HEK293 (cell line): Measurements from ENCODE around the gene DUSP22.

ENCODE experiments used
- CTCF ChIA-PET: fragments of 350-600 bp; formaldehyde crosslinking; extraction: SDS; loops from one replicate; lab custom pipeline; 2021; ENCODE audit warnings: antibody characterized with exemption; lab: Yijun Ruan, JAX
- POLR2A ChIA-PET: fragments of 300-600 bp; formaldehyde crosslinking; extraction: SDS; loops from one replicate; lab custom pipeline; 2020; ENCODE audit warnings: antibody characterized with exemption, inconsistent platforms; lab: Yijun Ruan, JAX
- H3K27ac ChIP-seq: fragments of 200-500 bp; sonication (Bioruptor generic); 2 replicates; pipeline ENCODE4 v1.5.1; 2014; ENCODE audit warnings: low read depth, low read length, control low read depth, inconsistent platforms; ENCODE audit errors: extremely low read depth
- H3K36me3 ChIP-seq, 2 experiments: fragments of 200-500 bp in 1 of 2; sonication (Bioruptor generic) in 1 of 2; 1 replicate in 1 of 2; 2 replicates in 1 of 2; pipeline ENCODE4 v1.5.1; 2014 to 2017; ENCODE audit warnings: inconsistent platforms in 2 of 2, low read length in 2 of 2; ENCODE audit not compliant: control insufficient read depth in 2 of 2, insufficient read depth in 1 of 2
- H3K4me1 ChIP-seq: fragments of 200-500 bp; sonication (Bioruptor generic); 2 replicates; pipeline ENCODE4 v1.5.1; 2014; ENCODE audit warnings: mild to moderate bottlenecking, low read length, inconsistent platforms; ENCODE audit not compliant: control insufficient read depth, insufficient read depth
- H3K4me3 ChIP-seq: 2 replicates; pipeline ENCODE4 v1.5.1; 2011; ENCODE audit warnings: low read depth, mild to moderate bottlenecking, control low read depth, low read length, moderate library complexity
- H3K9me3 ChIP-seq: fragments of 200-500 bp; sonication (Bioruptor generic); 2 replicates; pipeline ENCODE4 v1.5.1; 2014; ENCODE audit warnings: low read depth, low read length, inconsistent platforms; ENCODE audit not compliant: control insufficient read depth, insufficient read depth
- BCL11B ChIP-seq: fragments of 450-650 bp; formaldehyde crosslinking; IDR thresholded peaks from 2 replicates; pipeline ENCODE4 v1.5.1; 2016; ENCODE audit warnings: low read depth, missing biosample characterization, missing genetic modification characterization
- KLF10 ChIP-seq: fragments of 450-650 bp; IDR thresholded peaks from 2 replicates; pipeline ENCODE4 v1.5.1; 2018; ENCODE audit warnings: missing biosample characterization, mild to moderate bottlenecking, missing genetic modification characterization
- KLF7 ChIP-seq: fragments of 450-650 bp; formaldehyde crosslinking; IDR thresholded peaks from 2 replicates; pipeline ENCODE4 v1.5.1; 2016; ENCODE audit warnings: missing biosample characterization, missing genetic modification characterization, borderline replicate concordance
- KLF8 ChIP-seq: fragments of 450-650 bp; formaldehyde crosslinking; IDR thresholded peaks from 2 replicates; pipeline ENCODE4 v1.5.1; 2016; ENCODE audit warnings: missing biosample characterization, missing genetic modification characterization
- PRDM10 ChIP-seq: fragments of 450-650 bp; formaldehyde crosslinking; IDR thresholded peaks from 2 replicates; pipeline ENCODE4 v1.5.1; 2016; ENCODE audit warnings: missing biosample characterization, missing genetic modification characterization
- RBAK ChIP-seq: fragments of 450-650 bp; formaldehyde crosslinking; IDR thresholded peaks from 2 replicates; pipeline ENCODE4 v1.5.1; 2016; ENCODE audit warnings: missing biosample characterization, missing genetic modification characterization
- TCF7L2 ChIP-seq: IDR thresholded peaks from 2 replicates; pipeline ENCODE4 v1.6.1; 2011; ENCODE audit warnings: low read depth, mild to moderate bottlenecking, inconsistent platforms, low read length, moderate library complexity, borderline replicate concordance
- TSHZ1 ChIP-seq: fragments of 450-650 bp; formaldehyde crosslinking; IDR thresholded peaks from 2 replicates; pipeline ENCODE4 v1.5.1; 2016; ENCODE audit warnings: missing biosample characterization, missing genetic modification characterization, borderline replicate concordance
- ZBTB8A ChIP-seq: fragments of 450-650 bp; formaldehyde crosslinking; IDR thresholded peaks from 2 replicates; pipeline ENCODE4 v1.5.1; 2016; ENCODE audit warnings: missing biosample characterization, missing genetic modification characterization
- ZNF354C ChIP-seq: fragments of 450-650 bp; formaldehyde crosslinking; IDR thresholded peaks from 2 replicates; pipeline ENCODE4 v1.5.1; 2016; ENCODE audit warnings: missing biosample characterization, missing genetic modification characterization, low read depth, borderline replicate concordance
- ZNF366 ChIP-seq: fragments of 450-650 bp; formaldehyde crosslinking; conservative IDR thresholded peaks from 2 replicates; pipeline ENCODE4 v1.5.1; 2016; ENCODE audit warnings: missing biosample characterization, missing genetic modification characterization
- ZNF449 ChIP-seq: fragments of 450-650 bp; formaldehyde crosslinking; IDR thresholded peaks from 2 replicates; pipeline ENCODE4 v1.5.1; 2017; ENCODE audit warnings: missing biosample characterization, mild to moderate bottlenecking, missing genetic modification characterization, moderate library complexity
- ZNF48 ChIP-seq: fragments of 450-650 bp; formaldehyde crosslinking; IDR thresholded peaks from 2 replicates; pipeline ENCODE4 v1.5.1; 2016; ENCODE audit warnings: missing biosample characterization, missing genetic modification characterization
- ZNF677 ChIP-seq: fragments of 450-650 bp; IDR thresholded peaks from 2 replicates; pipeline ENCODE4 v1.5.0; 2018; ENCODE audit warnings: missing biosample characterization, mild to moderate bottlenecking, missing genetic modification characterization, moderate library complexity
- ZNF707 ChIP-seq: fragments of 450-650 bp; formaldehyde crosslinking; IDR thresholded peaks from 2 replicates; pipeline ENCODE4 v1.5.1; 2016; ENCODE audit warnings: missing biosample characterization, missing genetic modification characterization
- ZNF747 ChIP-seq: fragments of 450-650 bp; formaldehyde crosslinking; IDR thresholded peaks from 2 replicates; pipeline ENCODE4 v1.5.1; 2016; ENCODE audit warnings: missing biosample characterization, missing genetic modification characterization
- ZNF777 ChIP-seq: fragments of 450-650 bp; formaldehyde crosslinking; IDR thresholded peaks from 2 replicates; pipeline ENCODE4 v1.5.1; 2017; ENCODE audit warnings: missing biosample characterization, missing genetic modification characterization, borderline replicate concordance
- TF ChIP-seq, protein P1 (sequence below): fragments of 450-650 bp; formaldehyde crosslinking; IDR thresholded peaks from 2 replicates; pipeline ENCODE4 v1.5.1; 2017; ENCODE audit warnings: missing biosample characterization, missing genetic modification characterization

The DUSP22 gene

GRCh38 chr6:314377-314776 is 22.1 kb downstream of the DUSP22 start (continued):
- no peak for TF ChIP-seq PRDM10 (tag by site-specific recombination)

- ChIA-PET POLR2A (interaction anchor here (0.5 kb wide), 1 partner anchor 133 kb away, joined by 4 read pairs; no protein-coding TSS in a partner anchor), CTCF (interaction anchor here (0.8 to 1.1 kb wide), 3 partner anchors 9 to 14 kb away, joined by 3 read pairs; no protein-coding TSS in a partner anchor)
- H3K9me3 ChIP-seq, result no peaks in the 10 kb centered on the region
- H3K36me3 ChIP-seq, result no peaks in the 10 kb centered on the region
- no peak overlapping the region for H3K27ac ChIP-seq
- no peak overlapping the region for H3K4me3 ChIP-seq
- TF ChIP-seq ZNF366 (tag by site-specific recombination), result no peak
- TF ChIP-seq ZBTB8A, result no peak
- no peak for TF ChIP-seq TCF7L2
- no peak for TF ChIP-seq RBAK (tag by site-specific recombination)
- TF ChIP-seq, all 188 proteins: peak for 0
- peaks cover 3% of the 10 kb centered on the region for H3K4me1 ChIP-seq
Observed at GRCh38 chr6:315226-315625, 22.9 kb downstream of the DUSP22 start.

GRCh38 chr6:315921-316752 is 23.9 kb downstream of the DUSP22 start:
- H3K27ac ChIP-seq, result no peak overlapping the region
- ChIA-PET CTCF (interaction anchor here (0.8 to 1.1 kb wide), 2 partner anchors 8 to 15 kb away, joined by 3 read pairs; no protein-coding TSS in a partner anchor), POLR2A (no interaction called here)
- no peaks in the 10 kb centered on the region for H3K9me3 ChIP-seq
- no peak overlapping the region for H3K4me3 ChIP-seq
- no peaks in the 10 kb centered on the region for H3K36me3 ChIP-seq
- no peaks in the 10 kb centered on the region for H3K4me1 ChIP-seq
- TF ChIP-seq ZNF48 (no peak), ZNF449 (no peak), KLF7 (tag by site-specific recombination) (no peak), ZNF707 (no peak), ZNF354C (tag by site-specific recombination) (no peak), KLF8 (no peak), ZNF677 (no peak), ZNF777 (tag by site-specific recombination) (no peak), TSHZ1 (tag by site-specific recombination) (no peak), ZNF747 (tag by site-specific recombination) (no peak), BCL11B (no peak), KLF10 (tag by site-specific recombination) (no peak)
- TF ChIP-seq, protein P1, sequence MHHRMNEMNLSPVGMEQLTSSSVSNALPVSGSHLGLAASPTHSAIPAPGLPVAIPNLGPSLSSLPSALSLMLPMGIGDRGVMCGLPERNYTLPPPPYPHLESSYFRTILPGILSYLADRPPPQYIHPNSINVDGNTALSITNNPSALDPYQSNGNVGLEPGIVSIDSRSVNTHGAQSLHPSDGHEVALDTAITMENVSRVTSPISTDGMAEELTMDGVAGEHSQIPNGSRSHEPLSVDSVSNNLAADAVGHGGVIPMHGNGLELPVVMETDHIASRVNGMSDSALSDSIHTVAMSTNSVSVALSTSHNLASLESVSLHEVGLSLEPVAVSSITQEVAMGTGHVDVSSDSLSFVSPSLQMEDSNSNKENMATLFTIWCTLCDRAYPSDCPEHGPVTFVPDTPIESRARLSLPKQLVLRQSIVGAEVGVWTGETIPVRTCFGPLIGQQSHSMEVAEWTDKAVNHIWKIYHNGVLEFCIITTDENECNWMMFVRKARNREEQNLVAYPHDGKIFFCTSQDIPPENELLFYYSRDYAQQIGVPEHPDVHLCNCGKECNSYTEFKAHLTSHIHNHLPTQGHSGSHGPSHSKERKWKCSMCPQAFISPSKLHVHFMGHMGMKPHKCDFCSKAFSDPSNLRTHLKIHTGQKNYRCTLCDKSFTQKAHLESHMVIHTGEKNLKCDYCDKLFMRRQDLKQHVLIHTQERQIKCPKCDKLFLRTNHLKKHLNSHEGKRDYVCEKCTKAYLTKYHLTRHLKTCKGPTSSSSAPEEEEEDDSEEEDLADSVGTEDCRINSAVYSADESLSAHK, result no peak
